NCI-H82 treated with DMSO at 0.1 percent for 48 hours (cell line): Measurements from ENCODE around the gene COL18A1.
"Not testable (repeated sequence)": the region's sequence is repeated elsewhere in the genome, so short reads cannot be mapped to it uniquely, and the experiment has no call there.

Source experiments
- DNase-seq: peaks from one replicate; lab custom pipeline; 2025; ENCODE audit not compliant: unreplicated experiment; lab: John Stamatoyannopoulos, UW

Gene COL18A1

DNA sequence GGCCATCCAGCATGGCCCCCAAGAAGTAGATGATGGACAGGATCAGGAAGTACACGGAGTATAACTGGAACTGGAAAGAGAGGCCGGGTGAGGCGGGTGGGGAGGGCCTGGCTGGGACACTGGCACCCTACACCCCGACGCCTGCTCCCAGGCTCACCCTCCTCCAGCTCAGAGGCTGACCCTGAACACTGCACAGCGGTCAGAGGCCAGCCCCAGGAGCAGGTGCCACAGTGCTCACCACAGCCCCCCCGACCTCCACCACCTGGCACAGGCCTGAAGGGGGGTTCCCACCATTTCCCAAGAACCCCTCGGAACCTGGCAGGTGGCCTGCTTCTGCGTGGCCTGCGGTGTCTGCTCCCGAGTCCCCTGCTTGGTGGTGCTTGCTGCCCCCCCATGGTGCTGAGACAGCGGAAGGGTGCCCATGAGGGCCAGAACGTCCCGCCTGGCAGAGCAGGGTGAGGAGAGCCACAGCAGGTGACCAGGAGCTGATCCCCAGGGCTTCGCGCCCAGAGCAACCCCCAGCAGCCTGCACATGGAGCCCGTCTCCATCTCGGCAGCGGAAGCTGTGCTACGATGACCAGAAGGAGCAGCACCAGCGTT, 111.2 kb downstream of the COL18A1 start:
- no peak for DNase-seq

DNA sequence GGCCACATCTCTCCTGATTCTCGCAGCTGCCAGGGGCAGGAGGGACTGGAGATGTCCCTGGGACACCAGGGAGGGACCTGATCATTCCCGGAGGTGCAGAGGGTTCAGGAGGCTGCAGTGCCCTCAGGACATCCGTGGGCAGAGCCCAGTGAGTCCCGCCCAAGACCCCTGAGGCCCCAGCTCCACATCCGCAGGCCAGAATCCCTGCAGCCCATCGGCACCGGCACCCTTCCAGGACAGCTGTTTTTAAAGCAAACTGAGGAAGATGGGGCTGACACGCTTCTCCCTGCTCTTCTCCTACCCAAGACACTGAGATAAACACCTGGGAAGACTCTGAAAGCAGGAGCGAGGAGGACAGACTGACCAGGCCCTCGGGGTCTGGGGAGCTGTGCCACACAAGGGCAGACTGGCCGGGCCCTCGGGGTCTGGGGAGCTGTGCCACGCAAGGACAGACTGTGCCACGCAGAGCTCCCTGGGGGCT, 111.7 kb downstream of the COL18A1 start:
- no peak for DNase-seq

DNA sequence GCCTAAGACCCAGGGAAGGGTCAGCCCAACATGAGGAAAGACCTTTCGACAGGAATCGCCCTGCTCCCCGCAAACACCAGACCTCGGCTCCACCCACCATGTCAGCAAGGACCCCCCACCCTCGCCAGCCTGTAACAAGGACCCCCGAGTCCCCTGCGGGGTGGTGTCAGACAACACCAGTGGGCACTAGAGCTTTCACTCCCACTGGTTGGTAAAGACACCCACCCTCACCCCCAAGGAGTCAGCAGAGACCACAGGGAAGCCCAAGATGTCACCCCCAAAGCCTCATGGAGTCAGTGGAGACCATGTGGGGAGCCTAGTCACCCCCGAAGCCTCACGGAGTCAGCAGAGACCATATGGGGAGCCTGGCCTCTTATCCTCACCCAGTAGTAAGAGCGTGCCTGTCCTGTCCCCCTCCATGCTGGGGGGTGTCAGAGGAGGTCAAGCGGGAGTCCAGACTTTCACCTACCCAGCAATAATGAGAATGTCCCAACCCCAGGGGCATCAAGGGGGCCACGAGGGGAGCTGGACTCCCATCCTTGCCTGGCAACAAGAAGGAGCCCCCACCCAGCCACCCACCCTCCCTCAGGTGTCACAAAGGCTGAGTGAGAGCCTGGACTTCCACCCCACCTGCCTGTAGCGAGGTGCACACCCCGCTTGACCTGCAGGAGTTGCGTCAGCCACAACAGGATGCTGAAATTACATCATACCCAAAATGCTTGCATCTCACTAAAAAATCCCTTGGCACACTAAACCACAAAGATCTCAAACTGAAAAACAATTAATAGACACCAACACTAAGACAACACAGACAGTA, 112.5 kb downstream of the COL18A1 start:
- no peak for DNase-seq

DNA sequence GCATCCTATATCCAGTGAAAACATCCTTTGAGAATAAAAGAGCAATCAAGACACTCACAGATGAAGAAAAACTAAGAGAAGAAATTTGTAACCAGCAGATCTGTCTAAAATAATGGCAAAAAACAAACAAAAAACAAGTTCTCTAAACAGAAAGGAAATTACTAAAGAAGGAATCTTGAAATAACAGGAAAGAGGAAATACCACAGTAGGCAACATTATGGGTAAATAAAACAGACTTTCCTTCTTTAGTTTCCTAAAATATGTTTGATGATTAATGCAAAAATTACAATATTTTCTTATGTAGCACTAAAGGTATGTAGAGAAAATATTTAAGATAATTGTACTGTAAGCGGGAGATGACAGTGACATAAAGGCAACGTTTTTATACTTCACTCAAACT, 113.8 kb downstream of the COL18A1 start:
- DNase-seq: no peak

DNA sequence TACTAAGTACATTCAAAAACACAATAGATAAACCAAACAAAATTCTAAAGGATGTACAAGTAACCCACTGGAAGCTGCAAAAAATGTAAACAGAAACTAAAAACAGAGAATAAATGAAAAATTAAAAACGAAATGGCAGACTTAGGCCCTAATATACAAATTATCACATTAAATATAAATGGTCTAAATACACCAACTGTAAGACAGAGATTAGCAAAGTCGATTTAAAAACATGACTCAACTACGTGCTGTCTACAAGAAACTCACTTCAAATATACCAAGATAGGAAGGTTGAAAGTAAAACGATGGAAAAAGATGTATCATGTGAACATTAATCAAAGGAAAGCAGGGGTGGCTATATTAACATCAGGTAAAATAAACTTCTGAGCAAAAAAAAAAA, 114.2 kb downstream of the COL18A1 start:
- DNase-seq: no peak

DNA sequence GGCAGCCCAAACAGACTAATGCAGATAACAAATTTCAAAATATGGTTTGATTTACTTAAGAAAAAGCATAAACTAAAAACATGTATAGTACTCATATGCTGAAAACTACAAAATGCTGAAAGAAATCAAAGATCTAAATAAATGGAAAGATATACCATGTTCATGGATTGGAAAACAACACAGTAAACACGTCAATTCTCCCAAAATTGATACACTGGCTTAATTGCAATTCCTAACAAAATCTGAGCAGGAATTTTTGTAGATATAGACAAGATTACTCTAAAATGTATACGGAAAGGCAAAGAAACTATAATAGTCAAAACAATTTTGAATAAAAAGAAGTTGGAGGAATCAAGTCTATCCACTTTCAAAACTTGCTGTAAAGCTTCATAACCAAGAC, 116.3 kb downstream of the COL18A1 start:
- DNase-seq: no peak

DNA sequence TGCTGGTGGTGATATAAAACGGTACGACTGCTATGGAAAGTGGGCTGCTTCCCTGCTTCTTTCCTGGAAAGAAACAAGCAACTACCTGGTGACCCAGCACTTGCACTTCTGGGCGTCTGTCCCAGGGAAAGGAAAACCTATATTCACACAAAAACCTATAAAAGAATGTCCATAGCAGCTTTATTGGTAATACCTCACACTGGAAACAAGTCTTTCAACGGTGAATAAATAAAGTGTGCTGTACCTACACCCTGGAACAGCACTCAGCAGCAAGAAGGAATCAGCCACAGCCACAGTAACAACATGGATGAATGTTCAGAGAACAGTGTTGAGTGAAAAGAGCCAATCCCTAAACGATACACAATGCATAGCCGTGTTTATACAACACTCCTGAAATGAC, 117.4 kb downstream of the COL18A1 start:
- no peak for DNase-seq

DNA sequence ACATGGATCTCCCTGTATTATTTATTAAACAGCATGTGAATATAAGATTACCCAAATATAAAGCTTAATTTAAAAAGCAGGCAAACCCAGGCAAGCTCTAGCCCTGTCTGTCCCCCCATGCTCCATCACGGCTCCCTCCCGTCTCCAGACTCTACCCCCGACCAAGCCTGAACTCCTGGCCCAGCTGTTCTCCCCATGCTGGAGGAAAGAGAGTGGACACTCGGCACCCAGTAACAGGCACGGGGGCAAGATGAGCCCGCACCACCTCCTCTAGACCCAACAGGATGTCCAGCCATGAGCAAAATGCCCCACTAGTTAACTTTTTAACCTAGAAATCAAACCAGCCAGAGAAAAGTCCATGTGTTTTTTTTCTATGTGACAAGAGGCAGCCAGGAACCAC, 118.0 kb downstream of the COL18A1 start:
- no peak for DNase-seq

DNA sequence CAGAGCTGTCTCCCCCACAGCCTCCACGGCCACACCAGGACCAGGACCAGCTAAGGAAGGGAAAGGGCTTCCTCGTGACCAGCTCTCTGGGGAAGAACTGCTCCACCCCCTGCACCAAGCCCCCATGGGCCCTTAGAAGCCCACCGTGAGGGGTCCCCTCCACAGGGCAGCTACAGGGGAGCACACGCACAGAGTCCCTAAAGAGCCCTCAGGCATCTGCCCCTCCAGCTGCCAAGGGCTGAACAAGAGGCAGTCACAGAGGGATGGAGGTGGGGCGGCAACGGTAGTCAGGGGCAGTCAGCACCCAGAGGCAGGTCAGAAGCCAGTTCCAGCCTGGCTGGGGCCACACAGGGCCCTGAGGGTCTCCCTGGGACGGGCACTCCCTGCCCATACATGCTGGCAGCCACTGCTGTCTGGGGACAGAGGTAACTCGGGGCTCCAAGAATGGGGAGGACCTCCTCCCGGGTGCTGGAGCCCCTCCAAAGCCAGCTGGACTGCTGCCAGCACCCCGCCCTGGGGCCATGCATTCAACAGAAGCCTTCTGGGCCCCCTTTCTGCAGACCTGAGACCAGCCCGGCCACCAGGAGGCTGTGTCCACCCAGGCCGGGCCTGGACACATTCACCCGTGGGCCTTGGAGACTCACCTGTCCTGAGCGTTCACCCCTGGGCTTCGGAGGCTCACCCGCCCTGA, 118.6 kb downstream of the COL18A1 start:
- DNase-seq: no peak

DNA sequence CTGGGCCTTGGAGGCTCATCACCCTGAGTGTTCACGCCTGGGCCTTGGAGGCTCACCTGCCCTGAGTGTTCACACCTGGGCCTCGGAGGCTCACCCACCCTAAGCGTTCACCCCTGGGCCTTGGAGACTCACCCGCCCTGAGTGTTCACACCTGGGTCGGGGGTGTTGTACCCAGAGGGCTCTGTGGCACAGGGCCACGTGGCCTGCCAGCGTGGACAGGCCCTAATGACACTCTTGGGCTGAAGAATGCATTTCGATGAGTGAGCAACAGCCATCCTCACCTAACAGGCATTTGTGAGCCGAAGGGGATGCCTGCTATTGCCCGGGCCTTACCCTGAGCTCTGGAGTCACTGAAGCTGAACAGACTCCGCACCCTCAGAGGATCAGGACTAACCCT, 119.8 kb downstream of the COL18A1 start:
- no peak for DNase-seq

DNA sequence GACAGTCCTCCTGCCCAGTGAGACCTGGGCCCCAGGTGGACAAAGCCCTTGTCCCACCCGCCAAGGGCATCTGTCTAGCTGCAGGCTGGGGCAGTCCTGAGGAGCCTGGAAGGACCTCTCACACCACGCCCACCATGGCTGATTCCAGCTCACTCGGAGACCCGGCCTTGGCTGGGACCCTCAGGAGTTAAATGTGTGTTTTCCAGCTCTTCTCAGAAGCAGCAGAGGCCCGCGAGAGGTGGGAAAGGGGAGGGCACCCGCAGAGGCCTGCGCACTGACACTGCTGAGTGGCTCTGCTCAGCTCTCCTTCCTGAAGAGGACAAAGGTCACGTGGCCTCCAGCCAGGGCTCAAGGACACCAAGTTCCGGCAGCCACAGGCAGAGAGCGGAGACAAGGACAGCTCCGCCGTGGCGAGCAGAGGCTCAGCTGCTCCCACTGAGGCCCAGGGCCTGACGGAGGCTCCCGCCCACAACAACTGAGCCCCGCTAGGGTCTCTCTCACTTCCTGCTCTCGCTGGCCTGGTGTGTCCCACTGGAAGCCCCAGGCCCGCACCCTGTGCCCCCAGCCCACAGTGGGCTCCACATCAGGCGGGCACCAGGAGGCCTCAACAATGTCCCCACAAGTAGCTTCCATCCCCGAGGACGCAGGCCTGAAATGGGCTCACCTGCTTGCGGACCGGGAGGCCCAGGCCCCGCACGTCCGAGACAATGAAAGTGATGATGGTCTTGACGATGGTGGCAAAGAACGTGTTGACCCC, 120.4 kb downstream of the COL18A1 start:
- DNase-seq: no peak

DNA sequence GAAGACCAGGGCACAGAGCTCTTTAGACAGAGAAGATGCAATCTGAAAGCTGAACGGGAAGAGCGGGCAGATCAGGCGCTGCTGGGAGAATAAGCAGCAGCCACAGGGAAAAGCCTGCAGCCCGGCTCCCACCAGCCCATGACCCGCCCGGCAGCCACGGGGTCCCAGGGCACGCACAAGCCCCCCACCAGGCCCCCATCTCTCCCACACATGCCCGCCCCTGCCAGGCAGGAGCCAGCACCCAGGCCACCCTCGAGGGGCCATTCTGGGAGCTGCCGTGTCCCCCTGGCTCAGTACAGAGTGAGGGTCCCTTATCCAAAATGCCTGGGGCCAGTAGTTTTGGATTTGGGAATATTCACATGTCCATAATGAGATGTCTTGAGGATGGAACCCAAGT, 120.9 kb downstream of the COL18A1 start:
- no peak for DNase-seq

DNA sequence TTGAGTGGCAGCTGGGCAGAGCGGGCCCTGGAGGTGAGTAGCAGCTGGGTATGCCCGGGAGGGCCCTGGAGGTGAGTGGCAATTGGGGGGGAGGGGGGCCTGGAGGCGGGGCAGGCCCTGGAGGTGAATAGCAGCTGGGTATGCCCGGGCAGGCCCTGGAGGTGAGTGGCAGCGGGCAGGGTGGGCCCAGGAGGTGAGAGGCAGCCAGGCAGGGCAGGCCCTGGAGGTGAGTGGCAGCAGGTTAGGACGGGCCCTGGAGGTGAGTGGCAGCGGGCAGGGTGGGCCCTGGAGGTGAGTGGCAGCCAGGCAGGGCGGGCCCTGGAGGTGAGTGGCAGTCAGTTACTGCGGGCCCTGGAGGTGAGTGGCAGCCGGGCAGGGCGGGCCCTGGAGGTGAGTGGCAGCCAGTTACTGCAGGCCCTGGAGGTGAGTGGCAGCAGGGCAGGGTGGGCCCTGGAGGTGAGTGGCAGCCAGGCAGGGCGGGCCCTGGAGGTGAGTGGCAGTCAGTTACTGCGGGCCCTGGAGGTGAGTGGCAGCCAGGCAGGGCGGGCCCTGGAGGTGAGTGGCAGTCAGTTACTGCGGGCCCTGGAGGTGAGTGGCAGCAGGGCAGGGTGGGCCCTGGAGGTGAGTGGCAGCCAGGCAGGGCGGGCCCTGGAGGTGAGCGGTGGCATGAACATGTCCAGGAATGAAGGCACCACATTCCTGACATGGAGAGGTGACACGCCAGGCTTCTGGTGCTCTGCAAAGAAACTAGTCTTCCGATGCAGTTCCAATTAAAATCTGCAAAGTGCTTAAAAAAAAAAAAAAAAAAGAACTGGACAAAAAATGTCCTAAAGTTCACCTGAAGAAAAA, 122.4 kb downstream of the COL18A1 start:
- not testable (repeated sequence) for DNase-seq

DNA sequence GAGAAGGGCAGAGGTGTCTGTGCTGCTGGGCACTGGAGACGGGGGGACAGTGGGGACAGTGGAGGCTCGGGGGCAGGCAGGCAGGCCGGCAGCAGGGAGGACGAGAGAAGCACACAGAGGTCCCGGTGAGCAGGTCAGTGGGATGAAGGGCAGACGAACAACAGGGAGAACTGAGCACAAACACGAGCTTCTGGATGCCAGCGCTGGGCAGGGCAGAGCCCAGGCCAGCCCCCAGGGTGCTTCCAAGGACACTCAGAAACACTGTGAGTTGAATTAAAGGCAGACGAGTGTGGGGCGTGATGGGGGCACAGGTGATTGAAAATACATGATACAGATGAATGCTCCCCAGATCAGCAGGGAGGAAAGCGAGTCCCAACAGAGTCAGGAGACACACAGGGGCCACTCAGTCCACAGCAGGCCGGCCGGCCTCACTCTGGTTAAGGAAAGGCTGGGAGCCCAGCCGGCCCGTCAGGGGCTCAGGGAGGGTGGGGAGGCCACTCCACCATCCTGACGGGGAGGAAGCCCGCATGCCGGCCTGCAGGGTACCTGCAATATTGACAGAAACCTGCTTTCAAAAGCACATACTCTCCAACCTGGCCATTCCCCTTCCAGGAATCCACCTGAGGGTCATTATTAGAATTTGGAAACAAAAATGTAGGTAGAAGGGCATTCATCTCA, 123.2 kb downstream of the COL18A1 start:
- DNase-seq: no peak

DNA sequence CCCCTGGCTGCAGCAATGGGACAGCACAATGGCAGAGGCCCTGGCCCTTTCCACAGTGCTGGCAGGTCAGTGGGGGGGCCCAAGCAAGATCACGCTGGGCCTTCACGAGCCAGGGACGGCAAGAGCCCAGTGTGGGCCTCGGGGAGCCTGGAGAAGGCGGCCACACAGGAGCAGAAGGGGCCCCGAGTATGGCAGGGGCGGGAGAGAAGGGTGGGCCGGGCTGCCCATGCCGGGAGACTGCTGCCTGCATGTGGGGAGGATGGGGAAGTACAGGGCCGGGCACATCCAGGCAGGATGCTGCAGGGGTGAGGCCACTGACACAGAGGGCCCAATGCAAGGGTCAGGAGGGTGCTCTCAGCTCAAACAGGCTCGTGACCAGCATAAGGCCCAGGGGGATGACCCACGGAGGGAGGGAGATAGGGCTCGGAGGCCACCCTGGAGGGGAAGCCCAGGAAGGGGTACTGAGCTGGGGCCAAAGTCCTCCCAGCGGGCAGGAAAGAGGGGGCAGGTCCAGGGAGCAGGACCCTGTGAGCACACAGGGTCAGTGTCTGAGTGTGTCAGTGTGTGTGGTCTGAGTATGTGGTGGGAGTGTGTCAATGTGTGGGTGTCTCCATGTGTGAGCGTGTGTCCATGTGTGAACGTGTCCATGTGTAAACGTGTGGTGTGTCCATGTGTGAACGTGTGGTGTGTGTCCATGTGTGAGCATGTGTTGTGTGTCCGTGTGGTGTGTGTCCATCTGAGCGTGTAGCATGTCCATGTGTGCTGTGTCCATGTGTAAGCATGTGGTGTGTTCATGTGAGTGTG, 124.2 kb downstream of the COL18A1 start:
- DNase-seq: no peak

DNA sequence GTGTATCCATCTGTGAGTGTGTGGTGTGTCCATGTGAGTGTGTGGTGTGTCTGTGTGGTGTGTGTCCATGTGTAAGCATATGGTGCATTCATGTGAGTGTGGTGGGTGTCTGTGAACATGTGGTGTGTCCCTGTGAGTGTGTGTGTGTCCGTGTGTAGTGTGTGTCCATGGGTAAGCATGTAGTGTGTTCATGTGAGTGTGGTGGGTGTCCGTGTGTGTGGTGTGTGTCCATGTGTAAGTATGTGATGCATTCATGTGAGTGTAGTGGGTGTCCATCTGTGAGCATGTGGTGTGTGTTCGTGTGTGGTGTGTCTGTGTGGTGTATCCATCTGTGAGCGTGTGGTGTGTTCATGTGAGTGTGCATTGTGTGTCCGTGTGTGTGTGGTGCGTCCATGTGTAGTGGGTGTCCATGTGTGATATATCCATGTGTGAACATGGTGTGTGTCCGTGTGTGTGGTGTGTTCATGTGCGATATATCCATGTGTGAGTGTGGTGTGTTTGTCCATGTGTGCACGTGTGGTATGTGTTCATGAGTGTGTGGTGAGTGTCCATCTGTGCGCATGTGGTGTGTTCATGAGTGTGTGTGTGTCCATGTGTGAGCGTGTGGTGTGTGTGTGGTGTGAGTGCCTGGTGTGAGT, 124.9 kb downstream of the COL18A1 start:
- DNase-seq: no peak

DNA sequence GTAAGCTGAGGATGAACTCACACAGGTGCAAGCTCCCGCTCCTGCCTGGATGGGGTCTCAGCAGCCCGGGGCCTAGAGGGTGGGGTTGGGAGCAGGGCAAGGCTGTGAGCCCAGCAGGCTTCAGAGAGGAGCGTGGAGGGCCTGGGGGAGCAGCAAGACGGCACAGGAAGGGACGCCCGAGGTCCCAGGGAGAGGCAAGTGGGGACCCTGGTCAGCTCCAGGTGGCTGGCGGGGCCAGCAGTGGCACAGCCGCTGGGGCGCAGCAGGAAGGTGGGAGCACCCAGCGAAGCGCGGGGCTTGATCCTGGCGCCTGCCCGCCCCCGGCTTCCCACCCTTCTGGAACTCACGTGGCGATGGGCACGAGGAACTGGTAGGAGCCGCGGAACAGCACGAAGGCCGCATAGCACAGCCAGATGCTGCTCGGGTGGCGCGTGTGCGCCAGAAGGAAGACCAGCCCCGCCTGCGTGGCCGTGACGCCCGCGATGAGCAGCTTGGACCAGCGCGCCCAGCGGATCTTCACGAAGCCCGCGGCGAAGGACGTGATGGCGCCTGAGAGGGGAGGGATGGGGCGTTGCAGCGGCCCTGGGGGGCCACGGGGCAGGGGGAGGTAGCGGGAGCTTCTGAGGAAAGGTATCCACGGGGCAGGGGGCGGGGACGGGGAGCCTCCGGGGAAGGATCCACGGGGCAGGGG, 125.6 kb downstream of the COL18A1 start:
- no peak for DNase-seq

DNA sequence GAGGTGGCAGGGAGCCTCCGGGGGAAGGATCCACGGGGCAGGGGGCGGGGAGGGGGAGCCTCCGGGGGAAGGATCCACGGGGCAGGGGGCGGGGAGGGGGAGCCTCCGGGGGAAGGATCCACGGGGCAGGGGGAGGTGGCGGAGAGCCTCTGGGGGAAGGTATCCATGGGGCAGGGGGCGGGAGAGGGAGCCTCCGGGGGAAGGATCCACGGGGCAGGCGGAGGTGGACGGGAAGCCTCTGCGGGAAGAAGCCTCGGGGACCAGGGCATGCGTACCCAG, 126.1 kb downstream of the COL18A1 start:
- DNase-seq: not testable (repeated sequence)
